Calu3 (cell line): Measurements from ENCODE around the gene PPP4R4. TPM values are rescaled to one million over a fixed set of nuclear protein-coding genes. Genes with fewer than 3 reads are reported as not detected.

Experiments used
- BruUV-seq: library from RNA; stranded (reverse); fragments of 400-500 nt; replicated peaks from 2 replicates; lab custom pipeline; 2021; lab: Mats Ljungman, UMichigan
- CTCF ChIA-PET: fragments of 300-600 bp; sonication (Branson Sonifier 250); formaldehyde crosslinking; loops from one replicate; lab custom pipeline; 2022; ENCODE audit warnings: antibody characterized with exemption; lab: Charles Lee
- DNase-seq: peaks from one replicate; pipeline ENCODE4 v3.0.0; 2022
- H3K27ac Mint-ChIP-seq: one replicate; pipeline ENCODE4 v1.8.0; 2022; ENCODE audit warnings: mixed read lengths; ENCODE audit not compliant: unreplicated experiment
- H3K27me3 Mint-ChIP-seq: one replicate; pipeline ENCODE4 v1.8.0; 2022; ENCODE audit warnings: mixed read lengths; ENCODE audit not compliant: unreplicated experiment
- H3K36me3 Mint-ChIP-seq: one replicate; pipeline ENCODE4 v1.8.0; 2022; ENCODE audit warnings: mild to moderate bottlenecking, moderate library complexity, mixed read lengths; ENCODE audit not compliant: insufficient read depth, unreplicated experiment
- H3K4me1 Mint-ChIP-seq: one replicate; pipeline ENCODE4 v1.8.0; 2022; ENCODE audit warnings: mild to moderate bottlenecking, low read depth, mixed read lengths; ENCODE audit not compliant: unreplicated experiment
- H3K4me3 Mint-ChIP-seq: one replicate; pipeline ENCODE4 v1.8.0; 2022; ENCODE audit warnings: mild to moderate bottlenecking, low read depth, moderate library complexity, mixed read lengths; ENCODE audit not compliant: unreplicated experiment
- H3K9me3 Mint-ChIP-seq: one replicate; pipeline ENCODE4 v1.8.0; 2022; ENCODE audit warnings: low read depth, mixed read lengths; ENCODE audit not compliant: unreplicated experiment
- CTCF ChIP-seq: fragments of 200-600 bp; IDR thresholded peaks from one replicate; pipeline ENCODE4 v1.8.0; 2022; ENCODE audit warnings: antibody characterized with exemption; ENCODE audit not compliant: unreplicated experiment
- intact Hi-C: fragments of 100-400 bp; cut with micrococcal nuclease; formaldehyde crosslinking; loops from one replicate; pipeline ENCODE4 v1.10.0; 2022; ENCODE audit not compliant: unreplicated experiment
- total RNA-seq: library from RNA; stranded (reverse); gene quantifications from 2 replicates; pipeline ENCODE4 v1.2.3, GENCODE V29; 2022

The PPP4R4 gene
- total RNA-seq, 1 experiment from 2014 or later: 0.78 TPM

- peaks cover 20% of the 10 kb centered on the region for H3K27me3 Mint-ChIP-seq
- no peaks in the 10 kb centered on the region for H3K9me3 Mint-ChIP-seq
- H3K4me3 Mint-ChIP-seq: no peak overlapping the region
- H3K27ac Mint-ChIP-seq: no peak overlapping the region
- CTCF ChIA-PET: interaction anchor here (0.6 kb wide), 1 partner anchor 1503 kb away, joined by 3 read pairs; no protein-coding TSS in a partner anchor
- H3K36me3 Mint-ChIP-seq: no peaks in the 10 kb centered on the region
- no peak for DNase-seq
- no peak for TF ChIP-seq CTCF
- BruUV-seq: no TSS peak
- intact Hi-C loops: no loop called here
- no peaks in the 10 kb centered on the region for H3K4me1 Mint-ChIP-seq
Measured at GRCh38 chr14:94285158-94285557, 111.0 kb downstream of the PPP4R4 start.

GRCh38 chr14:94288610-94289465 is 114.7 kb downstream of the PPP4R4 start:
- H3K36me3 Mint-ChIP-seq: no peaks in the 10 kb centered on the region
- H3K27ac Mint-ChIP-seq: no peak overlapping the region
- peaks cover 20% of the 10 kb centered on the region for H3K27me3 Mint-ChIP-seq
- intact Hi-C loops: no loop called here
- H3K4me1 Mint-ChIP-seq: no peaks in the 10 kb centered on the region
- no peak overlapping the region for H3K4me3 Mint-ChIP-seq
- CTCF ChIA-PET: interaction anchor here (0.6 kb wide), 1 partner anchor 1167 kb away, joined by 3 read pairs; no protein-coding TSS in a partner anchor
- DNase-seq: no peak
- TF ChIP-seq CTCF: no peak
- H3K9me3 Mint-ChIP-seq: no peaks in the 10 kb centered on the region
- no TSS peak for BruUV-seq

GRCh38 chr14:94290197-94290596 is 116.1 kb downstream of the PPP4R4 start:
- TF ChIP-seq CTCF: no peak
- DNase-seq: no peak
- BruUV-seq: no TSS peak
- H3K9me3 Mint-ChIP-seq: no peaks in the 10 kb centered on the region
- no peaks in the 10 kb centered on the region for H3K4me1 Mint-ChIP-seq
- H3K27me3 Mint-ChIP-seq: peaks cover 20% of the 10 kb centered on the region
- no peaks in the 10 kb centered on the region for H3K36me3 Mint-ChIP-seq
- H3K27ac Mint-ChIP-seq: no peak overlapping the region
- H3K4me3 Mint-ChIP-seq: no peak overlapping the region
- CTCF ChIA-PET: no interaction called here
- intact Hi-C loops: no loop called here

GRCh38 chr14:94291159-94291905 is 117.2 kb downstream of the PPP4R4 start:
- CTCF ChIA-PET: no interaction called here
- Mint-ChIP-seq H3K4me3 (no peak overlapping the region), H3K36me3 (no peaks in the 10 kb centered on the region), H3K9me3 (no peaks in the 10 kb centered on the region), H3K4me1 (no peaks in the 10 kb centered on the region), H3K27ac (no peak overlapping the region), H3K27me3 (peaks cover 20% of the 10 kb centered on the region)
- DNase-seq: no peak
- TF ChIP-seq CTCF: no peak
- intact Hi-C loops: no loop called here
- no TSS peak for BruUV-seq
